ENCODE data around the gene TRPM3.

GRCh38 chr9:70792796-70793195 is 328.6 kb downstream of the TRPM3 start:
- TF ChIP-seq CTCF (IDR thresholded peaks at IDR 0.05) = no peak
- no peak for TF ChIP-seq EP300 (IDR thresholded peaks at IDR 0.05)
- TF ChIP-seq POLR2A (IDR thresholded peaks at IDR 0.05) = no peak
